Panc1 (cell line): ENCODE results near the gene ZNF540. TPM values are rescaled to one million over a fixed set of nuclear protein-coding genes. Genes with fewer than 3 reads are reported as not detected.

Experiments
- ATAC-seq: fragments of 200-7000 bp; cut with Tn5 transposase; 2 replicates; pipeline ENCODE4 v1.9.1; 2020; ENCODE audit warnings: mild to moderate bottlenecking, moderate library complexity
- BruUV-seq: library from RNA; stranded (reverse); fragments of 400-500 nt; replicated peaks from 2 replicates; lab custom pipeline; 2021; lab: Mats Ljungman, UMichigan
- CTCF ChIA-PET: fragments of 300-600 bp; sonication (Branson Sonifier 250); formaldehyde crosslinking; loops from one replicate; lab custom pipeline; 2022; ENCODE audit warnings: antibody characterized with exemption; lab: Charles Lee
- POLR2A ChIA-PET: fragments of 300-600 bp; sonication (Branson Sonifier 250); formaldehyde crosslinking; loops from one replicate; lab custom pipeline; 2022; ENCODE audit warnings: antibody characterized with exemption; lab: Charles Lee
- DNase-seq: peaks from one replicate; pipeline ENCODE4 v3.0.0-alpha.2; 2010; ENCODE audit warnings: low read depth, low spot score
- H3K27ac ChIP-seq: 2 replicates; pipeline ENCODE4 v1.5.1; 2011; ENCODE audit warnings: mild to moderate bottlenecking, low read length, inconsistent platforms
- H3K27me3 ChIP-seq: fragments of 200-500 bp; sonication (Bioruptor generic); 2 replicates; pipeline ENCODE4 v1.6.0; 2014; ENCODE audit warnings: low read length, inconsistent platforms; ENCODE audit not compliant: control insufficient read depth, insufficient read depth
- H3K36me3 ChIP-seq: fragments of 200-500 bp; sonication (Bioruptor generic); 2 replicates; pipeline ENCODE4 v1.5.1; 2014; ENCODE audit warnings: inconsistent platforms, mild to moderate bottlenecking, low read length, moderate library complexity; ENCODE audit not compliant: control insufficient read depth, insufficient read depth
- H3K4me1 ChIP-seq: 2 replicates; pipeline ENCODE4 v1.5.1; 2011; ENCODE audit warnings: inconsistent platforms, mild to moderate bottlenecking, low read length, moderate library complexity; ENCODE audit not compliant: control insufficient read depth, insufficient read depth
- H3K4me3 ChIP-seq, 2 experiments: 2 replicates each; pipeline ENCODE4 v1.5.1; 2011 to 2012; ENCODE audit warnings: low read depth in 2 of 2, low read length in 2 of 2, mild to moderate bottlenecking in 2 of 2, inconsistent platforms in 1 of 2, moderate library complexity in 1 of 2
- H3K9me3 ChIP-seq: fragments of 200-500 bp; sonication (Bioruptor generic); 2 replicates; pipeline ENCODE4 v1.5.1; 2014; ENCODE audit warnings: low read depth, mild to moderate bottlenecking, inconsistent platforms, low read length, moderate library complexity; ENCODE audit not compliant: control insufficient read depth, insufficient read depth
- CTCF ChIP-seq: fragments of 450-650 bp; IDR thresholded peaks from 2 replicates; pipeline ENCODE4 v1.5.1; 2017; ENCODE audit warnings: mild to moderate bottlenecking
- POLR2AphosphoS5 ChIP-seq: IDR thresholded peaks from 2 replicates; pipeline ENCODE4 v1.6.1; 2012; ENCODE audit warnings: mild to moderate bottlenecking, low read depth, low read length, moderate library complexity
- SIN3A ChIP-seq: IDR thresholded peaks from 2 replicates; pipeline ENCODE4 v1.6.1; 2012; ENCODE audit warnings: low read depth, mild to moderate bottlenecking, low read length, moderate library complexity, borderline replicate concordance; ENCODE audit not compliant: insufficient read depth
- TCF7L2 ChIP-seq: IDR thresholded peaks from 2 replicates; pipeline ENCODE4 v1.6.1; 2011; ENCODE audit warnings: mild to moderate bottlenecking, low read depth, low read length, inconsistent platforms
- in situ Hi-C: cut with HindIII; loops from 2 replicates; pipeline ENCODE4 v1.10.0; 2016; ENCODE audit warnings: low sequenced_read_pairs, low pct_unique_long_range_greater_than_20kb
- intact Hi-C: fragments of 100-400 bp; cut with micrococcal nuclease; formaldehyde crosslinking; loops from one replicate; pipeline ENCODE4 v1.10.0; 2022; ENCODE audit not compliant: unreplicated experiment
- total RNA-seq: library from RNA; stranded (reverse); gene quantifications from one replicate; pipeline ENCODE4 v1.2.1, GENCODE V29; 2021; ENCODE audit not compliant: unreplicated experiment
- TF ChIP-seq, protein P1 (sequence below), 2 experiments: IDR thresholded peaks; 2 replicates each; pipeline ENCODE4 v1.6.1; 2011 to 2012; ENCODE audit warnings: low read depth in 2 of 2, control low read depth in 1 of 2, low read length in 1 of 2, mild to moderate bottlenecking in 1 of 2, moderate library complexity in 1 of 2; ENCODE audit not compliant: insufficient read depth in 1 of 2

ZNF540 gene
- total RNA-seq, 1 experiment from 2014 or later = 0.39 TPM

- DNase-seq (peak; percentile 15), ATAC-seq (peak; percentile 70)
- CTCF ChIA-PET = interaction anchor here (0.5 kb wide), 1 partner anchor 342 kb away, joined by 4 read pairs; no protein-coding TSS in a partner anchor
- Histone ChIP-seq H3K4me1 (peaks cover 8% of the 10 kb centered on the region; the same call in 1 of the 2 replicates), H3K27ac (peak overlapping the region; percentile 97), H3K27me3 (no peaks in the 10 kb centered on the region), H3K9me3 (peaks cover 46% of the 10 kb centered on the region), H3K36me3 (no peaks in the 10 kb centered on the region), H3K4me3 (peak overlapping the region; percentile 73 to 93)
- TF ChIP-seq SIN3A (no peak), CTCF (no peak)
- in situ Hi-C loops = no loop called here
- BruUV-seq = no TSS peak
- POLR2A ChIA-PET = interaction anchor here (0.7 kb wide), 1 partner anchor 9 kb away, joined by 5 read pairs; no protein-coding TSS in a partner anchor
- intact Hi-C loops = loop anchor here (5.0 kb wide), 1 partner anchor 187 kb away; the partner anchor contains the start of genes ZNF569 and ZNF570
Observed at GRCh38 chr19:37654629-37655300, 60.1 kb downstream of the ZNF540 start.

DNA sequence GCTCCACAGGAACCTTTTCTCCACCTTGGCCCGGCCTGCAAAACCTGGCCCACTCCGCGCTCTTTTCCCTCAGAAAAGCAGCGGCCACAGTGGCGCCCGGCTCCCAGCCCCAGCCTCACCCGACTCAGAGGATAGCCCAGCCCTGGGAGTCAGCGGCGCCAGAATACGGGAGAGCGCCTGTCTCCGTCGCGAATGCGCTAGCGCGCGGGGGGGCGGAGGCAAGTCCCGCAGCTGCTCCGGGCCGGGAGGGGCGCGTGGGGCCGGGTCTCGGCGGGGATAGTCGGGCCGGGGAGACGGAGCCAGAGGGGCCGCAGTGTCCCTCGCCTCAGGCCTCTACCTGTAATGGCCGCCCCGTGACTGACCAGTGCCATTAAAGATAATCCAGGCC is 60.6 kb downstream of the ZNF540 start, which contains the start of gene ZFP30:
Gene ZFP30 (minus strand): TSS at position 165 of the 388 bp plus-strand sequence. CDS start 7,643 bp downstream, outside the sequence.
- TF ChIP-seq SIN3A = no peak
- TF ChIP-seq TCF7L2 = no peak
- TF ChIP-seq CTCF = no peak
- no peak for TF ChIP-seq POLR2AphosphoS5
- TF ChIP-seq, protein P1, sequence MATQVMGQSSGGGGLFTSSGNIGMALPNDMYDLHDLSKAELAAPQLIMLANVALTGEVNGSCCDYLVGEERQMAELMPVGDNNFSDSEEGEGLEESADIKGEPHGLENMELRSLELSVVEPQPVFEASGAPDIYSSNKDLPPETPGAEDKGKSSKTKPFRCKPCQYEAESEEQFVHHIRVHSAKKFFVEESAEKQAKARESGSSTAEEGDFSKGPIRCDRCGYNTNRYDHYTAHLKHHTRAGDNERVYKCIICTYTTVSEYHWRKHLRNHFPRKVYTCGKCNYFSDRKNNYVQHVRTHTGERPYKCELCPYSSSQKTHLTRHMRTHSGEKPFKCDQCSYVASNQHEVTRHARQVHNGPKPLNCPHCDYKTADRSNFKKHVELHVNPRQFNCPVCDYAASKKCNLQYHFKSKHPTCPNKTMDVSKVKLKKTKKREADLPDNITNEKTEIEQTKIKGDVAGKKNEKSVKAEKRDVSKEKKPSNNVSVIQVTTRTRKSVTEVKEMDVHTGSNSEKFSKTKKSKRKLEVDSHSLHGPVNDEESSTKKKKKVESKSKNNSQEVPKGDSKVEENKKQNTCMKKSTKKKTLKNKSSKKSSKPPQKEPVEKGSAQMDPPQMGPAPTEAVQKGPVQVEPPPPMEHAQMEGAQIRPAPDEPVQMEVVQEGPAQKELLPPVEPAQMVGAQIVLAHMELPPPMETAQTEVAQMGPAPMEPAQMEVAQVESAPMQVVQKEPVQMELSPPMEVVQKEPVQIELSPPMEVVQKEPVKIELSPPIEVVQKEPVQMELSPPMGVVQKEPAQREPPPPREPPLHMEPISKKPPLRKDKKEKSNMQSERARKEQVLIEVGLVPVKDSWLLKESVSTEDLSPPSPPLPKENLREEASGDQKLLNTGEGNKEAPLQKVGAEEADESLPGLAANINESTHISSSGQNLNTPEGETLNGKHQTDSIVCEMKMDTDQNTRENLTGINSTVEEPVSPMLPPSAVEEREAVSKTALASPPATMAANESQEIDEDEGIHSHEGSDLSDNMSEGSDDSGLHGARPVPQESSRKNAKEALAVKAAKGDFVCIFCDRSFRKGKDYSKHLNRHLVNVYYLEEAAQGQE (IDR thresholded peaks at IDR 0.05; ENCODE audit: insufficient read depth in 1 of 2, low read depth in 2 of 2, low read length in 1 of 2) = 0 out of 4 replicates have a peak, but pooled peaks of 1 of the 2 experiments have one; percentile 59
- POLR2A ChIA-PET = interaction anchor here (0.7 kb wide), 1 partner anchor 8 kb away, joined by 5 read pairs; no protein-coding TSS in a partner anchor
- intact Hi-C loops (no loop called here), in situ Hi-C loops (no loop called here)
- DNase-seq (no peak), ATAC-seq (peak; percentile 88)
- Histone ChIP-seq H3K4me3 (peak within 1 kb of the TSS; percentile 73 to 93), H3K9me3 (peaks cover 42% of the 10 kb centered on the region), H3K4me1 (peaks cover 8% of the 10 kb centered on the region; the same call in 1 of the 2 replicates), H3K36me3 (no peaks in the 10 kb centered on the region), H3K27ac (peak within 1 kb of the TSS; percentile 97), H3K27me3 (no peaks in the 10 kb centered on the region)
- no TSS peak for BruUV-seq
- CTCF ChIA-PET = interaction anchor here (0.5 kb wide), 1 partner anchor 343 kb away, joined by 4 read pairs; no protein-coding TSS in a partner anchor
